H9 (cell line): ENCODE data around the gene SLC17A9. TPM values are rescaled to one million over a fixed set of nuclear protein-coding genes. Genes with fewer than 3 reads are reported as not detected.

ENCODE experiments used
- DNase-seq: peaks from one replicate; pipeline ENCODE4 v3.0.0-alpha.2; 2017
- H2AFZ ChIP-seq: one replicate; pipeline ENCODE4 v1.6.1; 2013; ENCODE audit warnings: mild to moderate bottlenecking, low read length, control low read depth, moderate library complexity
- H2AK5ac ChIP-seq: 2 replicates; pipeline ENCODE4 v1.6.1; 2013; ENCODE audit warnings: low read length, control low read depth, mixed read lengths; ENCODE audit not compliant: insufficient read length
- H2BK120ac ChIP-seq: one replicate; pipeline ENCODE4 v1.6.1; 2013; ENCODE audit warnings: low read depth, mild to moderate bottlenecking, low read length, control low read depth, inconsistent platforms; ENCODE audit not compliant: poor library complexity, severe bottlenecking
- H2BK12ac ChIP-seq: 2 replicates; pipeline ENCODE4 v1.6.1; 2013; ENCODE audit warnings: low read length, control low read depth, mixed read lengths, low read depth; ENCODE audit not compliant: insufficient read length
- H2BK15ac ChIP-seq: 2 replicates; pipeline ENCODE4 v1.6.1; 2013; ENCODE audit warnings: low read depth, low read length, control low read depth
- H2BK20ac ChIP-seq: one replicate; pipeline ENCODE4 v1.6.1; 2013; ENCODE audit warnings: low read depth, mild to moderate bottlenecking, low read length, control low read depth, inconsistent platforms; ENCODE audit not compliant: poor library complexity, severe bottlenecking
- H2BK5ac ChIP-seq: 2 replicates; pipeline ENCODE4 v1.6.1; 2013; ENCODE audit warnings: low read length, control low read depth, mixed read lengths; ENCODE audit not compliant: insufficient read length
- H3K14ac ChIP-seq: 2 replicates; pipeline ENCODE4 v1.6.1; 2013; ENCODE audit warnings: low read length, control low read depth; ENCODE audit not compliant: insufficient read depth
- H3K18ac ChIP-seq: 2 replicates; pipeline ENCODE4 v1.6.1; 2013; ENCODE audit warnings: low read depth, mild to moderate bottlenecking, mixed read lengths, low read length, control low read depth; ENCODE audit not compliant: insufficient read length
- H3K23ac ChIP-seq: 2 replicates; pipeline ENCODE4 v1.6.1; 2013; ENCODE audit warnings: low read length, control low read depth, mixed read lengths, low read depth; ENCODE audit not compliant: insufficient read length
- H3K23me2 ChIP-seq: 2 replicates; pipeline ENCODE4 v1.6.1; 2013; ENCODE audit warnings: low read depth, mild to moderate bottlenecking, mixed read lengths, low read length, control low read depth; ENCODE audit not compliant: insufficient read length, poor library complexity, severe bottlenecking
- H3K27ac ChIP-seq: 2 replicates; pipeline ENCODE4 v1.5.1; 2013; ENCODE audit warnings: low read length, control low read depth, mixed read lengths, low read depth; ENCODE audit not compliant: insufficient read length
- H3K27me3 ChIP-seq: 2 replicates; pipeline ENCODE4 v1.6.1; 2013; ENCODE audit warnings: low read length, control low read depth, inconsistent platforms; ENCODE audit not compliant: insufficient read depth
- H3K4ac ChIP-seq: 2 replicates; pipeline ENCODE4 v1.6.1; 2013; ENCODE audit warnings: low read depth, mild to moderate bottlenecking, control low read depth, inconsistent platforms, low read length, moderate library complexity
- H3K4me1 ChIP-seq: 2 replicates; pipeline ENCODE4 v1.6.1; 2013; ENCODE audit warnings: low read length, control low read depth, inconsistent platforms; ENCODE audit not compliant: insufficient read depth
- H3K4me2 ChIP-seq: 2 replicates; pipeline ENCODE4 v1.6.1; 2013; ENCODE audit warnings: low read length, control low read depth, mixed read lengths; ENCODE audit not compliant: insufficient read length, insufficient read depth
- H3K56ac ChIP-seq: 2 replicates; pipeline ENCODE4 v1.6.1; 2013; ENCODE audit warnings: low read depth, mild to moderate bottlenecking, mixed read lengths, low read length, control low read depth; ENCODE audit not compliant: insufficient read length
- H3K79me1 ChIP-seq: 2 replicates; pipeline ENCODE4 v1.6.1; 2013; ENCODE audit warnings: low read depth, mild to moderate bottlenecking, moderate library complexity, low read length, control low read depth, inconsistent platforms; ENCODE audit not compliant: insufficient read depth, poor library complexity, severe bottlenecking
- H3K79me2 ChIP-seq: 2 replicates; pipeline ENCODE4 v1.6.1; 2013; ENCODE audit warnings: low read length, control low read depth, inconsistent platforms; ENCODE audit not compliant: insufficient read depth
- H3K9ac ChIP-seq: 2 replicates; pipeline ENCODE4 v1.6.1; 2013; ENCODE audit warnings: low read length, control low read depth, mixed read lengths; ENCODE audit not compliant: insufficient read length; ENCODE audit errors: extremely low read depth
- H3K9me3 ChIP-seq: one replicate; pipeline ENCODE4 v1.6.1; 2013; ENCODE audit warnings: low read depth, low read length, inconsistent platforms; ENCODE audit not compliant: control insufficient read depth
- H3T11ph ChIP-seq: one replicate; pipeline ENCODE4 v1.6.1; 2013; ENCODE audit warnings: mild to moderate bottlenecking, low read length, control low read depth, inconsistent platforms
- H4K20me1 ChIP-seq: one replicate; pipeline ENCODE4 v1.6.1; 2013; ENCODE audit not compliant: control insufficient read depth, insufficient read length, insufficient read depth
- H4K5ac ChIP-seq: 2 replicates; pipeline ENCODE4 v1.6.1; 2013; ENCODE audit warnings: low read depth, mild to moderate bottlenecking, mixed read lengths, low read length, control low read depth; ENCODE audit not compliant: insufficient read length
- H4K8ac ChIP-seq: replicated peaks from 2 replicates; pipeline ENCODE4 v1.6.1; 2013; ENCODE audit warnings: low read length, control low read depth, mixed read lengths, low read depth; ENCODE audit not compliant: insufficient read length
- H4K91ac ChIP-seq: 2 replicates; pipeline ENCODE4 v1.6.1; 2013; ENCODE audit warnings: low read depth, mild to moderate bottlenecking, moderate library complexity, mixed read lengths, low read length, control low read depth; ENCODE audit not compliant: insufficient read length
- H3K27ac Mint-ChIP-seq, 3 experiments: 2 replicates in 2 of 3; 3 replicates in 1 of 3; pipeline ENCODE4 v1.8.0; 2020 to 2021; ENCODE audit warnings: mixed read lengths in 3 of 3, mild to moderate bottlenecking in 1 of 3, moderate library complexity in 1 of 3
- H3K27me3 Mint-ChIP-seq: 2 replicates; pipeline ENCODE4 v1.8.0; 2021; ENCODE audit warnings: low read depth, mild to moderate bottlenecking, moderate library complexity, mixed read lengths
- H3K36me3 Mint-ChIP-seq, 3 experiments: 2 replicates in 2 of 3; 3 replicates in 1 of 3; pipeline ENCODE4 v1.8.0; 2020 to 2021; ENCODE audit warnings: low read depth in 3 of 3, mixed read lengths in 3 of 3; ENCODE audit not compliant: insufficient read depth in 1 of 3
- H3K4me1 Mint-ChIP-seq, 2 experiments: 2 replicates each; pipeline ENCODE4 v1.8.0; 2020; ENCODE audit warnings: mixed read lengths in 2 of 2
- H3K4me3 Mint-ChIP-seq, 2 experiments: 2 replicates in 1 of 2; 3 replicates in 1 of 2; pipeline ENCODE4 v1.8.0; 2020 to 2021; ENCODE audit warnings: mild to moderate bottlenecking in 2 of 2, mixed read lengths in 2 of 2, moderate library complexity in 1 of 2
- H3K9me3 Mint-ChIP-seq, 2 experiments: 2 replicates in 1 of 2; 3 replicates in 1 of 2; pipeline ENCODE4 v1.8.0; 2020; ENCODE audit warnings: mild to moderate bottlenecking in 2 of 2, mixed read lengths in 2 of 2, moderate library complexity in 1 of 2
- CTCF ChIP-seq: fragments of 200-600 bp; sonication (generic); conservative IDR thresholded peaks from 3 replicates; pipeline ENCODE4 v1.8.0; 2021; ENCODE audit warnings: antibody characterized with exemption, mild to moderate bottlenecking
- WGBS: extraction: QIAGEN DNeasy Blood & Tissue Kit; methylation state at CpG from one replicate; pipeline ENCODE4 v1.1.7; 2013; ENCODE audit warnings: missing lambda C conversion rate, low lambda C conversion rate, mixed read lengths; ENCODE audit not compliant: insufficient read length; ENCODE audit errors: extremely low coverage; 5-methylcytosine and 5-hydroxymethylcytosine counted together
- total RNA-seq: library from RNA; stranded (reverse); gene quantifications from 2 replicates; pipeline ENCODE4 v1.2.1, GENCODE V29; 2021

Gene SLC17A9
- total RNA-seq, 1 experiment from 2014 or later: 20.9 TPM

- Histone ChIP-seq H2BK5ac (no peak overlapping the region), H3K4ac (no peak overlapping the region), H3K27ac (no peak overlapping the region), H3K23me2 (no peaks in the 10 kb centered on the region), H3K79me1 (no peaks in the 10 kb centered on the region), H3K9ac (no peak overlapping the region), H4K8ac (no peak overlapping the region), H2BK15ac (no peak overlapping the region), H3K18ac (no peak overlapping the region), H3K9me3 (no peaks in the 10 kb centered on the region), H3K23ac (no peak overlapping the region), H2BK120ac (no peak overlapping the region), H3K4me1 (no peaks in the 10 kb centered on the region), H4K5ac (no peak overlapping the region), H4K91ac (no peak overlapping the region), H3K27me3 (peaks cover 7% of the 10 kb centered on the region; the same call in 1 of the 2 replicates), H2BK20ac (no peak overlapping the region), H3K56ac (no peak overlapping the region), H3T11ph (no peak overlapping the region), H3K14ac (no peak overlapping the region), H4K20me1 (no peaks in the 10 kb centered on the region), H2BK12ac (no peak overlapping the region), H2AFZ (no peak overlapping the region), H3K79me2 (no peaks in the 10 kb centered on the region), H2AK5ac (no peak overlapping the region), H3K4me2 (no peak overlapping the region)
- no peak for TF ChIP-seq CTCF
- no CpG with 5 or more reads among the region's 16 CpGs for WGBS
- Mint-ChIP-seq H3K4me1 (peaks cover 9 to 17% of the 10 kb centered on the region in 2 experiments), H3K36me3 (peaks cover 0 to 6% (median 3%) of the 10 kb centered on the region in 3 experiments; a peak in 2 of 7 replicates), H3K27me3 (peaks cover 33% of the 10 kb centered on the region), H3K4me3 (no peak overlapping the region), H3K9me3 (peaks cover 3% of the 10 kb centered on the region in 2 experiments; a peak in 2 of 5 replicates), H3K27ac (peak overlapping the region in 1 of 3 experiments; percentile 61; a peak in 1 of 7 replicates)
- DNase-seq: no peak
Measured at GRCh38 chr20:62969179-62969760, 16.8 kb downstream of the SLC17A9 start.
